K562 (cell line): ENCODE measurements around the gene SS18L1.

Experiments
- BCL6 ChIP-seq: fragments of 250-450 bp; sonication (Bioruptor Pico); IDR thresholded peaks from 2 replicates; pipeline ENCODE4 v1.4.0; 2020
- CBX8 ChIP-seq: fragments of 200-600 bp; sonication (generic); IDR thresholded peaks from 2 replicates; pipeline ENCODE4 v1.6.1; 2012; ENCODE audit warnings: borderline replicate concordance, mixed run types, low read depth, mild to moderate bottlenecking, moderate library complexity, mixed read lengths, low read length, control low read depth, inconsistent platforms; ENCODE audit not compliant: poor library complexity, severe bottlenecking; ENCODE audit errors: extremely low read depth
- ELF4 ChIP-seq: fragments of 450-650 bp; formaldehyde crosslinking; IDR thresholded peaks from 2 replicates; pipeline ENCODE4 v1.4.0; 2022; ENCODE audit warnings: missing genetic modification characterization
- ETS1 ChIP-seq: conservative IDR thresholded peaks from 2 replicates; pipeline ENCODE4 v1.6.1; 2011; ENCODE audit warnings: low read depth, mild to moderate bottlenecking, low read length; ENCODE audit not compliant: control insufficient read depth
- HNRNPH1 ChIP-seq: fragments of 200-400 bp; formaldehyde crosslinking; optimal IDR thresholded peaks from 2 replicates; pipeline ENCODE3; 2017; ENCODE audit warnings: low read depth, mild to moderate bottlenecking, low read length, moderate library complexity
- POLR2AphosphoS5 ChIP-seq: IDR thresholded peaks from 2 replicates; pipeline ENCODE4 v1.6.1; 2011; ENCODE audit warnings: mild to moderate bottlenecking, low read depth, low read length, moderate library complexity; ENCODE audit not compliant: control insufficient read depth, insufficient read depth
- RBM14 ChIP-seq: fragments of 200-400 bp; formaldehyde crosslinking; IDR thresholded peaks from 2 replicates; pipeline ENCODE4 v1.6.1; 2018; ENCODE audit warnings: low read depth, mild to moderate bottlenecking, low read length, moderate library complexity, borderline replicate concordance; ENCODE audit not compliant: insufficient read depth
- SMAD3 ChIP-seq: fragments of 450-650 bp; formaldehyde crosslinking; conservative IDR thresholded peaks from 2 replicates; pipeline ENCODE4 v1.4.0; 2020; ENCODE audit warnings: mild to moderate bottlenecking
- SNIP1 ChIP-seq: fragments of 450-650 bp; IDR thresholded peaks from 2 replicates; pipeline ENCODE4 v1.7.1; 2017; ENCODE audit warnings: low read depth, mild to moderate bottlenecking
- TAF7 ChIP-seq: fragments of 450-650 bp; IDR thresholded peaks from 2 replicates; pipeline ENCODE4 v1.6.1; 2016; ENCODE audit warnings: missing genetic modification characterization, missing compliant biosample characterization

DNA sequence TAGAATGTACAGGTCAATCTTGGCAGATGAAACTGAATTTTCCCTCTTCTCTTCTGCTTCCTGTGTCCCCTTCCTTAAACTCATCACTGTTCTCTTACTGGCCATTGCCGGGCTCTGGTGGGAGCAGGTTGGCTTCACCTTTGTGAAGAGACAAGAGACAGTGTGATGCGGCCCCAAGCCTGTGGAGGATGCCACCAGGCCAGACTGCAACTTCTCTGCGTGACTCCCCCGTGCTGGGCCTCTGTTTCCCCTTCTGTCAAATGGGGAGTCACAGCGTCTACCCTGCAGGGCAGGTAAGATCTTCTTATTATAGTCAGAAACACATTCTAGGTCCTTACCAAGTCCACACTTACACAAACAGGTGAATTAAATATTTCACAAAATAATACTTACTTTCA lies 23.2 kb upstream of the SS18L1 start:
- TF ChIP-seq SNIP1 (no peak), RBM14 (no peak), BCL6 (no peak), HNRNPH1 (no peak), CBX8 (no peak), POLR2AphosphoS5 (no peak), SMAD3 (CRISPR knock-in tag) (no peak), ELF4 (no peak), TAF7 (tag) (no peak), ETS1 (no peak)
